ENCODE results near the gene SLC13A2.
A peak's percentile ranks its signal among the peaks of the same experiment; 100 is the strongest.
"Not testable (repeated sequence)": the region's sequence is repeated elsewhere in the genome, so short reads cannot be mapped to it uniquely, and the experiment has no call there.

The SLC13A2 gene, protein sequence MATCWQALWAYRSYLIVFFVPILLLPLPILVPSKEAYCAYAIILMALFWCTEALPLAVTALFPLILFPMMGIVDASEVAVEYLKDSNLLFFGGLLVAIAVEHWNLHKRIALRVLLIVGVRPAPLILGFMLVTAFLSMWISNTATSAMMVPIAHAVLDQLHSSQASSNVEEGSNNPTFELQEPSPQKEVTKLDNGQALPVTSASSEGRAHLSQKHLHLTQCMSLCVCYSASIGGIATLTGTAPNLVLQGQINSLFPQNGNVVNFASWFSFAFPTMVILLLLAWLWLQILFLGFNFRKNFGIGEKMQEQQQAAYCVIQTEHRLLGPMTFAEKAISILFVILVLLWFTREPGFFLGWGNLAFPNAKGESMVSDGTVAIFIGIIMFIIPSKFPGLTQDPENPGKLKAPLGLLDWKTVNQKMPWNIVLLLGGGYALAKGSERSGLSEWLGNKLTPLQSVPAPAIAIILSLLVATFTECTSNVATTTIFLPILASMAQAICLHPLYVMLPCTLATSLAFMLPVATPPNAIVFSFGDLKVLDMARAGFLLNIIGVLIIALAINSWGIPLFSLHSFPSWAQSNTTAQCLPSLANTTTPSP

DNA sequence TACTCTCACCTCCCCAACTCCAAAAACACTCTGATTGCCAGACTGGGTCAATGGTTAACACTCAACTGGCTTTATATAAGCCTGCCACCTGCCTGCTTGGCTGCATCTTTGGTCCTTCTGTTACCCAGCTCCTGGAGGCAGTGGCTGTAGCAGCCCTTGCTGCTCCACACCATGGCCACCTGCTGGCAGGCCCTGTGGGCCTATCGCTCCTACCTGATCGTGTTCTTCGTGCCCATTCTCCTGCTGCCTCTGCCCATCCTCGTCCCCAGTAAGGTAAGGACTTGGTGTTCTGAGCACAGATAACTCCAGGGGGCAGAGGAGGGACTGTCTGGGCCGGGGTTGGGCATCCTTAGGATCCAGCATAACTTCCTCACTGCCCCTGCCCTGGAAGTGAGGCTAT is at the start of gene SLC13A2:
Gene SLC13A2 (plus strand): TSS at position 103 of the 400 bp plus-strand sequence. CDS start 69 bp downstream, at position 172.
- DNase-seq (ENCODE audit: low spot score): no peak

DNA sequence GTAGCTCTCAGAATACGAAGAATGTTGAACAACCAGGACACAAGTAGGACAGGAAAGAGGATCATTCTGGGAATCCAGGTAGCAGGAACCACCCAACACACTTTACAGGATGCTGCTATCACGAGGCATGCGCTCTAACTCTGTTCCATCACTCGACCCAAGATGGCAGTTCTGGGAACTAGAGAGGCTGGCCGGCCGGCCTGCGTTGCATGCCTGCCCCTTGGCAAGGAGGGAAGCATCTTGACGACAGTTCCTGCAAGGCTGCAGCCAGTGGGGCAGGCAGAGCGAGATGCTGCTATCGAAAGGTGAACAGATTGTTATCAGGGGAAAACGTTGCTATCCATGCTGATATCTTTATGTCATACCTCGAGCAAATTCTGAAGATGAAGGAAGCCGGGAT is 48.2 kb upstream of the SLC13A2 start:
- DNase-seq (ENCODE audit: low spot score): no peak

DNA sequence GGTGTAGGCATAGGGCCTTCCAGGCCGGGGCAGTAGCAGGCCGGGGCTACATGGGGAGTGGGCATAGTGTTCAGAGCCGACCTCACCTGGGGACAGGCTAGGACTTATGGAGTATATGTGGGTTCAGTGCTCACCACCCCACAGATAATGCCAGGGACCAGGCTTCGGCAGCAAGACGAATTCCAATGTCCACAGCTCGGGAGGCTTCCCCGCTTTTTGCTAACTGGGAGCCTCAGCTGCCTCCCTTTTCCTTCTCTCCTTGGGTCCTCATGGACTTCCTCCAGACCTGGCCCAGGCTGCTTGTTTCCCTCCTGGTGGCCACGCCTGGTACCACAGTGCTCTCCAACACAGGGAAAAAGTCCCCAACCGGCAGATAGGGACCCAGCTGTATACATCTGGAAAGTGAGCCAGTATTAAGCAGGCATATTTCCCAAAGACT is 47.3 kb upstream of the SLC13A2 start:
- peak; percentile 36 for DNase-seq (ENCODE audit: low spot score)

DNA sequence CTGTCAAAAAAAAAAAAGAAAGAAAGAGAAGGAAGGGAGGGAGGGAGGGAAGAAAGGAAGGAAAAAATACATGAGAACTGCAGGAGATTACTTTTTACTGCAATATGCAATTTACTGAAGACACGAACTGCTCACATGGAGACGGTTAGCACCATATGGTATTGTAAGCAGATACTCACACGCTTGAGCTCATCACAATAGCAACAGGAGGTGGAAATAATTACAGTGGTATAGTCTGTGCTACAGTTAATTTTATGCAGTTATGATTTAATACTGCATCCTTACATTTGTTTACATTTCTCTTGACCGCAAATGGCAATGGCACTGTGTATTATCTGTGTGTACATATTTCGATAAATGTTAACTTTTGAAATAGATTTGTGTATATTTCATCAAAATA is 46.1 kb upstream of the SLC13A2 start:
- no peak for DNase-seq (ENCODE audit: low spot score)

DNA sequence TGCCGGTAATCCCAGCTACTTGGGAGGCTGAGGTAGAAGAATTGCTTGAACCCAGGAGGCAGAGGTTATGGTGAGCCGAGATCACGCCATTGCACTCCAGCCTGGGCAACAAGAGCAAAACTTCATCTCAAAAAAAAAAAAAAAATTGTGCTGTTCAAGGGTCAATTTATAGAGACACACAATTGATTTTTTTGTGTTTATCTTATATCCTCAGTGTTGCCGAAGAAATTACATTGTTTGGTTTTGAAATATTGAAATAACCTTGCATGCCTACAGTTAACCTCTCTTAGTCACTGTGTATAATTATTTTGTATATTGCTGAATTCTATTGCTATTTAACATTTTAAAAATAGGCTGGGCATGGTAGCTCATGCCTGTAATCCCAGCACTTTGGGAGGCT is 45.5 kb upstream of the SLC13A2 start:
- DNase-seq (ENCODE audit: low spot score): not testable (repeated sequence)

DNA sequence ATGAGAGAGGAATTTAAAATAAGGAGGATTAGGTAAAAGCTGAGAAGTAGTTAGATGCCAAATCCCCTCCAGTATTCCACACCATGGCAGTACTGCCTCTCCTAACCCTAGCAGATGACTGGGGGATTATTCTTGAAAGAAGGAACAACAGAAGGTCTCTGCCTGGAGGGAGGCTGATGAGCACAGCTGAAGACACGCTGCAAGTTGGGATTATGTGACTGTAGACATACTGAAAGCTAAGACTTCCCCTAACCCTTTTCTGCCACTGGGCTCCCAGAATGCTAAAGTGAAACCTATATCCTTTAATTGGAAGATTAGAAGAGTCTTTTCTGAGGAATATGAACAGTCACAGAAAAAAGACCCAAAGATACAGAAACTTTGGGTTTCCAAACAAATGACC is 39.7 kb upstream of the SLC13A2 start:
- no peak for DNase-seq (ENCODE audit: low spot score)

DNA sequence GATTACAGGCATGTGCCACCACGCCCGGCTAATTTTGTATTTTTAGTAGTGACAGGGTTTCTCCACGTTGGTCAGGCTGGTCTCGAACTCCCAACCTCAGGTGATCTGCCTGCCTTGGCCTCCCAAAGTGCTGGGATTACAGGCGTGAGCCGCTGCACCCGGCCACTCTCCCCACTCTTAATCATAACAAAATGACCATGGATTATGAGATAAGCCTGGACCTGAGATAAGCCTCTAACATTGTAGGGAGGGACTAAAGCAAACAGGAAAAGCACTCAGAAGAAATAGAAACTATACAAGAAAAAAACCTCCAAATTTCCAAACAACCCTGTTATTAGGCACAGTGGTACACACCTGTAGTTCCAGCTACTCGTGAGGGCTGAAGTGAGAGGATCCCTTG is 39.1 kb upstream of the SLC13A2 start:
- not testable (repeated sequence) for DNase-seq (ENCODE audit: low spot score)

DNA sequence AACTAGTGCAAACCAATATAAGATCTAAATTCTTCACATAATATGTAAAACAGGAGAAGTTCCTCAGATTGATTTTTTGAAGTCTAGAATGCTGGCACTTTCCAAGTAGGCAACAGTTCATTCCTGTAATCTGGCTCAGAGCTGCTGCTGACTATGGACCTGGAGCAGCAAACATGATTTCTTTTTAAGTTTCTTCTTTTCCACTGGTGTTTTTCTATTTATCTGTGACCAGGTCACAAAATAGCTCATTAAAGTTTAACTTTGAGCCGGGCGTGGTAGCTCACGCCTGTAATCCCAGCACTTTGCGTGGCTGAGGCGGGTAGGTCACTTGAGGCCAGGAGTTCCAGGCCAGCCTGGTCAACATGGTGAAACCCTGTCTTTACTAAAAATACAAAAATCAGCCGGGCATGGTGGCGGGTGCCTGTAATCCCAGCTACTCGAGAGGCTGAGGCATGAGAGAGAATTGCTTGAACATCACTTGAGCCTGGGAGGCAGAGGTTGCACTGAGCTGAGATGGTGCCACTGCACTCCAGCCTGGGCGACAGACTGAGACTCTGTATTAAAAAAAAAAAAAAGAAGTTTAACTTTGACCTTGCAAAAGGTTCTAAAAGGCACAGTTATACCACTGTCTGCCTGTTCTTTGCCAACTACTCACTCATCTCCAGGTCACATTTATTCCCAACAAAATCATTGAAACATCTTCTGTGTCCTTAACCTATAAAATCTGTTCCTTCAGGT is 29.4 kb upstream of the SLC13A2 start:
- no peak for DNase-seq (ENCODE audit: low spot score)

DNA sequence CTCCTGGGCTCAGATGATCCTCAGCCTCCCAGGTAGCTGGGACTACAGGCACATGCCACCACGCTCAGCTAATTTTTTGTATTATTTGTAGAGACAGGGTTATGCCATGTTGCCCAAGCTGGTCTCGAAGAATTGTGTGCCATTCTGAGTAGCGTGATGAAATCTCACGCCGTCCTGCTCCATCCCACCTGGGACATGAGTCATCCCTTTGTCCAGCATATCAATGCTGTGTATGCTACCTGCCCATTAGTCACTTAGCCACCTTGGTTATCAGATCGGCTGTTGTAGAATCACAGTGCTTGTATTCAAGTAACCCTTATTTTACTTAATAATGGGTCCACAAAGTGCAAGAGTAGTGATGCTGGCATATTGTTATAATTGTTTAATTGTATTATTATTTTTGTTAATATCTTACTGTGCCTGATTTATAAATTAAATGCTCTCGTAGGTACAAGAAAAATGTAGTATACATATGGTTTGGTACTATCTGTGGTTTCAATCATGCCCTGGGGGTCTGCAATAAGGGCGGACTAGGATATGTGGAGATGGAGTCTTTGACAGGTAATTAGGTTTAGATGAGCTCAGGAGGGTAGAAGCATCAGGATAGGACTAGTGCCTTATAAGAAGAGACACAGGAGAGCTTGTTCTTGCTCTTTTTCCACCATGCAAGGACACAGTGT is 26.6 kb upstream of the SLC13A2 start:
- no peak for DNase-seq (ENCODE audit: low spot score)

DNA sequence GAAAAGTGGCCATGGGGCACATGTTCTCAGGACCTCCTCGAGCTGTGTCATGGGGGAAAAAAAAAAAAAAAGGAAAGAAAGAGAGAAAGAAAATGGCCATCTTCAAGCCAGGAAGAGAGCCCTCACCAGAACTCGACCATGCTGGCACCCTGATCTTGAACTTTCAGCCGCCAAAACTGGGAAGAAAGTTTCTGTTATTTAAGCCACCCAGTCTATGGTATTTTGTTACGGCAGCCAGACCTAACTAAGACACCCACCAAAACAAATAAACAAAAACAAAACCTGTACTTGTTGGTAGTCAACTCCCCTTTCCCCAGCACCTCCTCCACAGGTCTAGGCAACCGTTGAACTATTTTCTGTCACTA is 26.1 kb upstream of the SLC13A2 start:
- no peak for DNase-seq (ENCODE audit: low spot score)

DNA sequence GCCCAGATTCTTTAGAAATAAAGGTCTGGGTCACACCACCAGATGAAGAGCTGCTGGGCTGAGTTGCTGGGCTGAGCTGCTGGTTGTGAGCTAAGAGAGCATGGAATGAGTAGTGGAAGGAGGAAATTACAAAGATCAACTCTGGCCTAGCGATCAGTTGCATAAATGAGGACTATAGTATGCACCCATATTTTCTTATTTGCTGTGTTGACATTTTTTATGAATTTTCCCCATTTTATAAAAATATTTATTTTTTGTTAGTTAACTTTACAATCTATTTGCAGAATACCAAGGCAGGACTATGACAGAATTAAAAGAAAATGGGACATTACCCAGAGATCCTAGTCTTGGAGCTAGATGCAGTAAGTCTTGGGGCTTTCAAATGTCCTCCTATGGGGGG is 23.6 kb upstream of the SLC13A2 start:
- no peak for DNase-seq (ENCODE audit: low spot score)

DNA sequence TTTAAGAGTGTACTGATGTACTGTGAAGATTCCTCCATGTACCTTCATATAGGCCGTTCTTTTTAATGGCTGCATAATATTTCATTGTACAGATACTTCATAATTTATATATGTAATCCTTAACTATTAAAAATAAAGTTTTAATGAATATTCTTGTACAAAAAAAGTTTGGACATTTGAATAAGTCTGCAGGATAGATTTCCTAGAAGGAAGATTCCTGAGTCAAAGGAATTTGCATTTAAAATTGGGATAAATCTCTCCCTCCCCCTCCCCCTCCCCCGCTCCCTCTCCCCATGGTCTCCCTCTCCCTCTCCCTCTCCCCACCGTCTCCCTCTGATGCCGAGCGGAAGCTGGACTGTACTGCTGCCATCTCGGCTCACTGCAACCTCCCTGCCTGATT is 15.6 kb upstream of the SLC13A2 start:
- DNase-seq (ENCODE audit: low spot score): no peak

DNA sequence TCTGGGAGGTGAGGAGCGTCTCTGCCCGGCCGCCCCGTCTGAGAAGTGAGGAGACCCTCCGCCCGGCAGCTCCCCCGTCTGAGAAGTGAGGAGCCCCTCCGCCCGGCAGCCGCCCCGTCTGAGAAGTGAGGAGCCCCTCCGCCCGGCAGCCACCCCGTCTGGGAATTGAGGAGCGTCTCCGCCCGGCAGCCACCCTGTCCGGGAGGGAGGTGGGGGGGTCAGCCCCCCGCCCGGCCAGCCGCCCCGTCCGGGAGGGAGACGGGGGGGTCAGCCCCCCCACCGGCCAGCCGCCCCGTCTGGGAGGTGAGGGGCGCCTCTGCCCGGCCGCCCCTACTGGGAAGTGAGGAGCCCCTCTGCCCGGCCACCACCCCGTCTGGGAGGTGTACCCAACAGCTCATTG is 14.6 kb upstream of the SLC13A2 start:
- not testable (repeated sequence) for DNase-seq (ENCODE audit: low spot score)

DNA sequence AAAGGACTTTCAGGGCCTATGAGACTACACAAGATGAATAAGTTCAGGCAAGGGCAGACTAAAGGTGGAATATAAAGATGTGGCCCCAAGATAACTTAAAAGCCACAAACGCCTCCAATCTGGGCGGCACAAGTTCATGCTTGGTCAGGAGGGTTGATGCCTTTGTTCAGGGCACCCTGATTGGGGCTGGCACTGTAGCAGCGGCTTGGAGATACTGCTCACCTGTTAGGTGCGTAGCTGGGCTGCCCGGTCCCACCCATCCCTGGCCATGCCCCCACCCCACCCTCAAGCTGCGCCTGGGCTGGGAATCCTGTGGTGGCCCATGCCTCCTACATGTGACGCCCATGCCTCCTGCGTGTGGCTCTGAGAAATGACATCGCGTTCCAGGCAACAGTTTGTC is 12.5 kb upstream of the SLC13A2 start:
- no peak for DNase-seq (ENCODE audit: low spot score)

DNA sequence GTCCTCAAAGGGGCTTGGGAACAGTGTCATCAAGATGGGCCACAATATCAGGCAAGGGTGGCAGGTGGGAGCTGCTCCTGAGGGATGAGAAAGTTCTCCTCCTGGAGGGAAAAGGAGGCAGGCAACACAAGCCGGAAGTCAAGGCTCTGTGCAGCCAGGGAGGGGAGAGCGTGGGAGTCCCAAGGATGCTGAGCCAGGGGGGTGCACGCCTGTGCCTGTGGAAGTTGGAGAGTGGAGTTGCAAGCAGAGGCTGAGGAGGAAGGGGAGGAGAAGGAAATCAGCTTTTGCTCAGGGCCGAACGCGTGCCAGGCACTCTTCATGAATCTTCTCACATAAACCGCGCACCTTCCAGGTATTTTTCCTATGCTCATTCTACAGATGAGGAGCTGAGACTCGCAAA is 7.4 kb upstream of the SLC13A2 start:
- DNase-seq (ENCODE audit: low spot score): no peak

DNA sequence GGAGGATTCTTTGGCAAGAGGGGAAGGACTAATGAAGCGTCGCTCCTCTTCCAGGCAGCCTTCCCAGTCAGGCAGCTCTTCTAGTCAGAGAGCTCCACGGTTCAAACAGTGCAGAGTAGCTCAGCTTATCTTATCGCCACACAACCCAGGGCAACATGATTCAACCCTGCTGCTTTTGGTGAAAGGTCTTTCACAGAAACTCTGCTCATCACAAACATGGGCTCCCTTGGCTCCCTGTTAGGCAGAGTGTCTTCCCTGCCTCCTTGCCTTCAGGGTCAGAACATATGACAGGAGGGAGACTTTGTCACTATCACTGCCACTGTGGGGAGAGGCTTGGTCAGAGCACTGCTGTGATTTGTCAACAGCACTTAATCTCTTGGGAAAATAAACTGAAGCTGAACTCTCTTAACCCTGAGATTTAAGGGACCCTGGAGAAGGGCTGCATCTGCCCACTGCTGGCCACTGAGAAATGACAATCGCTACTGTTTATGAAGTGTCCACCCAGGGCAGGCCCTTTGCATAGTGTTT is 6.9 kb upstream of the SLC13A2 start:
- peak; percentile 73 for DNase-seq (ENCODE audit: low spot score)

DNA sequence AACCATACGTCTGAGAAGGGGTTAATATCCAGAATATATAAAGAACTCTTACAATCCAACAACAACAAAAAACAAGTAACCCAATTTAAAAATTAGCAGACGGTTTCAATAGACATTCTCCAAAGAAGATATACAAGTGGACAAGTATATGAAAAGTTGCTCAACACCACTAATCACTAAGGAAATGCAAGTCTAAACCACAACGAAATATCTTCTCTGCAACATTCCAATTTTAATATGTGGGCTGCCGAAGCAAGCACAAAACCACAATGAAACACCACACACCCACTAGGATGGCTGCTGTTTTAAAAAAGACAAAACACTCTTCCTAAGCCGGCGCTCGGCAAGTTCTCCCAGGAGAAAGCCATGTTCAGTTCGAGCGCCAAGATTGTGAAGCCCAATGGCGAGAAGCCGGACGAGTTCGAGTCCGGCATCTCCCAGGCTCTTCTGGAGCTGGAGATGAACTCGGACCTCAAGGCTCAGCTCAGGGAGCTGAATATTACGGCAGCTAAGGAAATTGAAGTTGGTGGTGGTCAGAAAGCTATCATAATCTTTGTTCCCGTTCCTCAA is 5.9 kb upstream of the SLC13A2 start:
- DNase-seq (ENCODE audit: low spot score): no peak

DNA sequence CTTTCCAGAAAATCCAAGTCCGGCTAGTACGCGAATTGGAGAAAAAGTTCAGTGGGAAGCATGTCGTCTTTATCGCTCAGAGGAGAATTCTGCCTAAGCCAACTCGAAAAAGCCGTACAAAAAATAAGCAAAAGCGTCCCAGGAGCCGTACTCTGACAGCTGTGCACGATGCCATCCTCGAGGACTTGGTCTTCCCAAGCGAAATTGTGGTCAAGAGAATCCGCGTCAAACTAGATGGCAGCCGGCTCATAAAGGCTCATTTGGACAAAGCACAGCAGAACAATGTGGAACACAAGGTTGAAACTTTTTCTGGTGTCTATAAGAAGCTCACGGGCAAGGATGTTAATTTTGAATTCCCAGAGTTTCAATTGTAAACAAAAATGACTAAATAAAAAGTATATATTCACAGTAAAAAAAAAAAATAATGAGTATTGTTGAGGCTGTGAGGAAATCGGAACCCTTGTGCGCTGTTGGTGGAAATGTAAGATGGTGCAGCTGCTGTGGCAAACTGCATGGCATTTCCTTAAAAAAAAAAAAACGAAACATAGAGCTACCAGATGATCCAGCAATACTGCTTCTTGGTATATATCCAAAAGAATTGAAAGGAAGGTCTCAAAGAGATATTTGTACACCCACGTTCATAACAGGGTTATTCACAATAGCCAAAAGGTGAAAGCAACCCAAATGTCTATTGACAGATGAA is 5.3 kb upstream of the SLC13A2 start:
- DNase-seq (ENCODE audit: low spot score): not testable (repeated sequence)

DNA sequence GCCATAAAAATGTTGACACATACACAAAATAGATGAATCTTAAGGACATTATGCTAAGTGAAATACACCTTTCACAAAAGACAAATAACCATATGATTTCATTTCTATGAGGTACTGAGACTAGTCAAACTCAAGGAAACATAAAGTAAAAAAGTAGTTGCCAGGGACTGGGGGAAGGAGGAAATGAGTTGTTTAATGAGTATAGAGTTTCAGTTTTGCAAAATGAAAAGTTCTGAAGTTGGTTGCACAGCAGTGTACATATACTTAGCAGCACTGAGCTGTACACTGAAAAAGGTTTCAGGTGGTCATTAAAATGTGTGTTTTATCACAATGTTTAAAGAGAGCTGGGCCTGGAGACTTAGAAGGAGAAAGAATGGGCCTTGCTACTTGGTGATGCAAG is 4.7 kb upstream of the SLC13A2 start:
- no peak for DNase-seq (ENCODE audit: low spot score)

DNA sequence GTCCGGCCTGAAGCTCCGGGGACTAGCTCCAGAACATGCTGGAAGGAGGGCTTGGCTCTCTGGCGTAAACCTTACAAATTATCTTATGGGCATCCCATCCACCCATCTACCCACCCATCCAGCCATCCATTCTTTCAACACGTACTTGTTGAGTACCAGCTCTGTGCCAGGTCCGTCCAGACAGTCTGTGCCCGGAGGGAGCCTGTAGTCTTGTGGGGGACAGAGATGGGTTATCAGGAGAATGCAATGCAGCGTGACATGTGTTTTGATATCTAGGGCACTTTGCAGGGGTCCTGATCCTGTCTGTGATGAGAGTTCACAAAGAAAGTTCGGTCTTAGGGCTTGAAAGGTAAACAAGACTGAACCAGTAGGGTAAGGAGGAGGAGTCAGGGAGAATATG is 4.1 kb upstream of the SLC13A2 start:
- DNase-seq (ENCODE audit: low spot score): no peak

DNA sequence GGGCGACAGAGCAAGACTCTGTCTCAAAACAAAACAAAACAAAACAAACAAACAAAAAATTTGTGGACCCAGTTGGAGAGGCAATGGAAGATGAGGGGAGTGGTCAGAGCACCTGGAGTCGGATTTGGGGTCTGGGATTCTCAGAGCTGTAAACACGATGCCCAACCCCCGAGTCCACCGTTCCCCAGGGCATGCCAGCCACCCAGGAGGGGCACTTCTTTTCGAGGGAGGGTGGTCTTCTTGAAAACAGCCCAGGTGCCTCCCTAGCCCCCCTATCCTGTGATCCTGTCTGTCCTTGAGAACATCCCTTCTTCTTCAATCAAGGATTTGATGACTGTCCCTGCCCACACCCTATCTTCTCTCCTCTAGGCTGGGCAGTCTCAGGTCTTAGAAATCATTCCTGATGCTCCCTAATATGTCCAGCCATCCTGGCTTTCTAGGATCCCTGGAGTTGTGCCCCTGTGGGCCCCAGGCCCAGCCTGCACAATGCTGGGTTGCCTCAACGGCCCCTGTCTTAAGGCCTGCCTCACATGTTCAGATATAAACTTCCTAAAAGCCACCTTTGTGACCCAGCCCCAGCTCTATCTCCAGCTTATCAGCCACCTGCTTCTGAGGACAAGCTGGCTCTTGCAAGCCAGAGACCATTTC is 3.1 kb upstream of the SLC13A2 start:
- DNase-seq (ENCODE audit: low spot score): no peak
